Mesenchymal stem cell (in vitro differentiated cells and primary cell): ENCODE measurements around the gene ILF2.

Source experiments
- DNase-seq: peaks from one replicate; pipeline ENCODE4 v3.0.0-alpha.2; 2013
- H2AFZ ChIP-seq: one replicate; pipeline ENCODE4 v1.6.1; 2013; ENCODE audit warnings: low read depth, mild to moderate bottlenecking, control low read depth, inconsistent platforms, low read length, moderate library complexity
- H2AK5ac ChIP-seq: 2 replicates; pipeline ENCODE4 v1.6.1; 2013; ENCODE audit warnings: low read length, moderate library complexity, mild to moderate bottlenecking, inconsistent platforms; ENCODE audit not compliant: severe bottlenecking
- H2BK120ac ChIP-seq: one replicate; pipeline ENCODE4 v1.6.1; 2013; ENCODE audit warnings: low read depth, mild to moderate bottlenecking, inconsistent platforms, low read length, moderate library complexity
- H2BK12ac ChIP-seq, 2 experiments: one replicate each; pipeline ENCODE4 v1.6.1; 2013; ENCODE audit warnings: inconsistent platforms in 2 of 2, low read length in 2 of 2, mild to moderate bottlenecking in 2 of 2, moderate library complexity in 2 of 2, control low read depth in 1 of 2
- H2BK15ac ChIP-seq: one replicate; pipeline ENCODE4 v1.6.1; 2013; ENCODE audit warnings: mild to moderate bottlenecking, low read depth, inconsistent platforms; ENCODE audit not compliant: poor library complexity, severe bottlenecking
- H2BK5ac ChIP-seq: 2 replicates; pipeline ENCODE4 v1.6.1; 2013; ENCODE audit warnings: low read depth, mild to moderate bottlenecking, low read length, control low read depth, inconsistent platforms; ENCODE audit not compliant: poor library complexity, severe bottlenecking
- H3K14ac ChIP-seq, 2 experiments: one replicate each; pipeline ENCODE4 v1.6.1; 2013; ENCODE audit warnings: inconsistent platforms in 2 of 2, low read length in 2 of 2, control low read depth in 1 of 2, mild to moderate bottlenecking in 1 of 2, moderate library complexity in 1 of 2
- H3K18ac ChIP-seq, 2 experiments: one replicate each; pipeline ENCODE4 v1.6.1; 2013; ENCODE audit warnings: inconsistent platforms in 2 of 2, low read length in 2 of 2, control low read depth in 1 of 2, low read depth in 1 of 2, mild to moderate bottlenecking in 1 of 2
- H3K23ac ChIP-seq, 2 experiments: one replicate each; pipeline ENCODE4 v1.6.1; 2013; ENCODE audit warnings: inconsistent platforms in 2 of 2, low read length in 2 of 2, mild to moderate bottlenecking in 2 of 2, moderate library complexity in 2 of 2, control low read depth in 1 of 2
- H3K27ac ChIP-seq: 2 replicates; pipeline ENCODE4 v1.5.1; 2013; ENCODE audit warnings: mild to moderate bottlenecking, moderate library complexity, low read length, control low read depth, inconsistent platforms; ENCODE audit not compliant: poor library complexity, severe bottlenecking
- H3K27me3 ChIP-seq, 2 experiments: 2 replicates each; pipeline versions ENCODE4 v1.6.1 to v1.7.0; 2013; ENCODE audit warnings: low read length in 2 of 2, mild to moderate bottlenecking in 2 of 2, moderate library complexity in 2 of 2, control low read depth in 1 of 2, inconsistent platforms in 1 of 2; ENCODE audit not compliant: control insufficient read depth in 1 of 2, insufficient read depth in 1 of 2
- H3K36me3 ChIP-seq, 2 experiments: 2 replicates each; pipeline versions ENCODE4 v1.6.1 to v1.7.0; 2013; ENCODE audit warnings: low read length in 2 of 2, control low read depth in 1 of 2, inconsistent platforms in 1 of 2, low read depth in 1 of 2, mild to moderate bottlenecking in 1 of 2; ENCODE audit not compliant: insufficient read depth in 2 of 2, control insufficient read depth in 1 of 2
- H3K4ac ChIP-seq, 2 experiments: one replicate each; pipeline ENCODE4 v1.6.1; 2013; ENCODE audit warnings: inconsistent platforms in 2 of 2, low read length in 2 of 2, mild to moderate bottlenecking in 2 of 2, moderate library complexity in 2 of 2, control low read depth in 1 of 2, low read depth in 1 of 2
- H3K4me1 ChIP-seq: 2 replicates; pipeline ENCODE4 v1.6.1; 2013; ENCODE audit warnings: low read depth, low read length, control low read depth; ENCODE audit not compliant: control insufficient read depth, insufficient read depth
- H3K4me2 ChIP-seq: 2 replicates; pipeline ENCODE4 v1.6.1; 2013; ENCODE audit warnings: low read length, mild to moderate bottlenecking, inconsistent platforms; ENCODE audit not compliant: poor library complexity, severe bottlenecking
- H3K4me3 ChIP-seq, 2 experiments: 2 replicates each; pipeline versions ENCODE4 v1.5.1 to v1.7.0; 2013; ENCODE audit warnings: low read length in 2 of 2, mild to moderate bottlenecking in 2 of 2, control low read depth in 1 of 2, low read depth in 1 of 2; ENCODE audit not compliant: insufficient read depth in 1 of 2
- H3K79me1 ChIP-seq: replicated peaks from 2 replicates; pipeline ENCODE4 v1.6.1; 2013; ENCODE audit warnings: mild to moderate bottlenecking, control low read depth, low read length, inconsistent platforms; ENCODE audit not compliant: poor library complexity, severe bottlenecking
- H3K9ac ChIP-seq: 2 replicates; pipeline ENCODE4 v1.7.0; 2013; ENCODE audit warnings: mild to moderate bottlenecking, low read length, moderate library complexity
- H3K9me3 ChIP-seq: 2 replicates; pipeline ENCODE4 v1.7.0; 2013; ENCODE audit warnings: mild to moderate bottlenecking, low read length; ENCODE audit not compliant: control insufficient read depth
- H4K8ac ChIP-seq: one replicate; pipeline ENCODE4 v1.6.1; 2013; ENCODE audit warnings: inconsistent platforms, mild to moderate bottlenecking, low read length, moderate library complexity
- H4K91ac ChIP-seq: one replicate; pipeline ENCODE4 v1.6.1; 2013; ENCODE audit warnings: mild to moderate bottlenecking, low read length, inconsistent platforms
- WGBS: methylation state at CpG from one replicate; pipeline ENCODE4 v1.1.7; 2013; ENCODE audit warnings: mixed read lengths; 5-methylcytosine and 5-hydroxymethylcytosine counted together

Gene ILF2

GRCh38 chr1:153648000-153648643 is 22.7 kb downstream of the ILF2 start:
- H3K4me1 ChIP-seq: peaks cover 10% of the 10 kb centered on the region
- H3K18ac ChIP-seq: no peak overlapping the region
- peak overlapping the region in 1 of 2 experiments; percentile 49 for H2BK12ac ChIP-seq
- H3K4ac ChIP-seq: no peak overlapping the region
- no peak overlapping the region for H2BK15ac ChIP-seq
- peak overlapping the region; percentile 5 for H2AK5ac ChIP-seq
- H4K8ac ChIP-seq: peak overlapping the region; percentile 77
- no peak overlapping the region for H3K9ac ChIP-seq
- no peak overlapping the region for H3K14ac ChIP-seq
- H2AFZ ChIP-seq: no peak overlapping the region
- H3K36me3 ChIP-seq: peaks cover 26 to 43% of the 10 kb centered on the region in 2 experiments
- no peak for DNase-seq
- no peak overlapping the region for H2BK120ac ChIP-seq
- no peak overlapping the region for H3K27ac ChIP-seq
- no peak overlapping the region for H4K91ac ChIP-seq
- H3K4me2 ChIP-seq: no peak overlapping the region
- WGBS: 93% methylated on average over 10 of the region's 10 CpGs
- H2BK5ac ChIP-seq: no peak overlapping the region
- H3K27me3 ChIP-seq: no peaks in the 10 kb centered on the region
- no peak overlapping the region for H3K4me3 ChIP-seq
- H3K23ac ChIP-seq: no peak overlapping the region
- no peaks in the 10 kb centered on the region for H3K9me3 ChIP-seq
- peaks cover 13% of the 10 kb centered on the region for H3K79me1 ChIP-seq

GRCh38 chr1:153647346-153647714 is 23.5 kb downstream of the ILF2 start:
- Histone ChIP-seq H3K4me3 (no peak overlapping the region), H4K91ac (no peak overlapping the region), H2BK120ac (no peak overlapping the region), H3K9me3 (no peaks in the 10 kb centered on the region), H3K79me1 (peaks cover 15% of the 10 kb centered on the region), H2BK12ac (no peak overlapping the region), H3K27me3 (no peaks in the 10 kb centered on the region), H3K4me1 (peaks cover 10% of the 10 kb centered on the region), H3K9ac (no peak overlapping the region), H3K18ac (peak overlapping the region in 1 of 2 experiments; percentile 5), H3K27ac (no peak overlapping the region), H2AFZ (no peak overlapping the region), H2AK5ac (no peak overlapping the region), H3K4ac (no peak overlapping the region), H2BK5ac (no peak overlapping the region), H2BK15ac (no peak overlapping the region), H3K14ac (no peak overlapping the region), H3K4me2 (no peak overlapping the region), H3K36me3 (peaks cover 29 to 51% of the 10 kb centered on the region in 2 experiments), H4K8ac (no peak overlapping the region), H3K23ac (no peak overlapping the region)
- 69% methylated on average over 2 of the region's 2 CpGs for WGBS
- no peak for DNase-seq

GRCh38 chr1:153646672-153647345 is 24.0 kb downstream of the ILF2 start:
- H3K27me3 ChIP-seq: no peaks in the 10 kb centered on the region
- no peaks in the 10 kb centered on the region for H3K9me3 ChIP-seq
- no peak overlapping the region for H2AFZ ChIP-seq
- H3K27ac ChIP-seq: no peak overlapping the region
- H2BK120ac ChIP-seq: no peak overlapping the region
- H2BK12ac ChIP-seq: no peak overlapping the region
- DNase-seq: no peak
- 94% methylated on average over 3 of the region's 5 CpGs for WGBS
- H4K8ac ChIP-seq: no peak overlapping the region
- H2BK15ac ChIP-seq: no peak overlapping the region
- H3K18ac ChIP-seq: no peak overlapping the region
- H3K36me3 ChIP-seq: peaks cover 34 to 56% of the 10 kb centered on the region in 2 experiments
- no peak overlapping the region for H3K9ac ChIP-seq
- no peak overlapping the region for H3K4me2 ChIP-seq
- no peak overlapping the region for H3K23ac ChIP-seq
- H3K4ac ChIP-seq: no peak overlapping the region
- no peak overlapping the region for H3K14ac ChIP-seq
- no peak overlapping the region for H2AK5ac ChIP-seq
- peaks cover 20% of the 10 kb centered on the region for H3K79me1 ChIP-seq
- no peak overlapping the region for H2BK5ac ChIP-seq
- H4K91ac ChIP-seq: no peak overlapping the region
- no peak overlapping the region for H3K4me3 ChIP-seq
- H3K4me1 ChIP-seq: peaks cover 10% of the 10 kb centered on the region

GRCh38 chr1:153643816-153644215 is 27.0 kb downstream of the ILF2 start:
- peaks cover 4% of the 10 kb centered on the region for H3K4me1 ChIP-seq
- H3K27me3 ChIP-seq: no peaks in the 10 kb centered on the region
- H3K79me1 ChIP-seq: peaks cover 24% of the 10 kb centered on the region
- DNase-seq: no peak
- H3K9me3 ChIP-seq: no peaks in the 10 kb centered on the region
- no peak overlapping the region for H2BK5ac ChIP-seq
- peak overlapping the region; percentile 5 for H3K9ac ChIP-seq
- no peak overlapping the region for H3K18ac ChIP-seq
- H4K91ac ChIP-seq: no peak overlapping the region
- no peak overlapping the region for H3K23ac ChIP-seq
- H3K27ac ChIP-seq: no peak overlapping the region
- H2BK120ac ChIP-seq: no peak overlapping the region
- H2AK5ac ChIP-seq: no peak overlapping the region
- H3K14ac ChIP-seq: no peak overlapping the region
- H3K4me3 ChIP-seq: no peak overlapping the region
- no peak overlapping the region for H2BK15ac ChIP-seq
- H2BK12ac ChIP-seq: no peak overlapping the region
- no peak overlapping the region for H4K8ac ChIP-seq
- no peak overlapping the region for H3K4ac ChIP-seq
- no peak overlapping the region for H2AFZ ChIP-seq
- peaks cover 46 to 86% of the 10 kb centered on the region in 2 experiments for H3K36me3 ChIP-seq
- no peak overlapping the region for H3K4me2 ChIP-seq
